H1 (cell line): ENCODE data around the gene ADM. TPM values are rescaled to one million over a fixed set of nuclear protein-coding genes. Genes with fewer than 3 reads are reported as not detected.
A peak's percentile ranks its signal among the peaks of the same experiment; 100 is the strongest.

Experiments
- BCL11A ChIP-seq, 2 experiments: IDR thresholded peaks; one replicate each; pipeline ENCODE4 v1.6.1; 2011; ENCODE audit warnings: low read depth in 2 of 2, low read length in 2 of 2, mild to moderate bottlenecking in 2 of 2
- CBX8 ChIP-seq: fragments of 300-800, 300-1000 bp; sonication (generic); IDR thresholded peaks from 2 replicates; pipeline ENCODE4 v1.7.1; 2016; ENCODE audit warnings: low read depth, low read length, borderline replicate concordance
- GTF2F1 ChIP-seq: IDR thresholded peaks from 2 replicates; pipeline ENCODE4 v1.6.1; 2012; ENCODE audit warnings: low read depth, low read length, improper control_type of control experiment, borderline replicate concordance
- KDM4A ChIP-seq: IDR thresholded peaks from one replicate; pipeline ENCODE4 v1.7.1; 2012; ENCODE audit warnings: low read depth, mild to moderate bottlenecking, moderate library complexity, low read length, inconsistent platforms; ENCODE audit not compliant: severe bottlenecking
- SIN3A ChIP-seq, 2 experiments: IDR thresholded peaks in 1 of 2; conservative IDR thresholded peaks in 1 of 2; 2 replicates each; pipeline ENCODE4 v1.6.1; 2011 to 2012; ENCODE audit warnings: low read length in 2 of 2, improper control_type of control experiment in 1 of 2, low read depth in 1 of 2, mild to moderate bottlenecking in 1 of 2
- SIX5 ChIP-seq: IDR thresholded peaks from 2 replicates; pipeline ENCODE4 v1.6.1; 2011; ENCODE audit warnings: mild to moderate bottlenecking, low read depth, low read length
- SRF ChIP-seq: IDR thresholded peaks from 2 replicates; pipeline ENCODE4 v1.6.1; 2011; ENCODE audit warnings: mild to moderate bottlenecking, low read depth, low read length, moderate library complexity
- polyA plus RNA-seq, 7 experiments: library from polyadenylated mRNA; depleted of rRNA in 3 of 7; stranded (reverse) in 5 of 7; unstranded in 2 of 7; fragments of >200 nt in 5 of 7; fragments of 200-250 nt in 2 of 7; gene quantifications; 1 replicate in 5 of 7; 2 replicates in 1 of 7; 4 replicates in 1 of 7; pipeline versions ENCODE4 v1.2.1 to v1.2.3, GENCODE V29; 2011 to 2013; ENCODE audit warnings: missing spikeins in 2 of 7, mixed read lengths in 2 of 7
- total RNA-seq: library from RNA; stranded (reverse); fragmentation: NEBNext Ultra II Directional; extraction: Animal tissue kit (Norgen Biotek cat#: 25700); gene quantifications from 2 replicates; pipeline ENCODE4 v1.2.1, GENCODE V29; 2021
- TF ChIP-seq, protein P1 (sequence below): fragments of 300-600 bp; sonication (generic); IDR thresholded peaks from 2 replicates; pipeline ENCODE4 v1.7.1; 2012; ENCODE audit warnings: low read length, moderate library complexity, mild to moderate bottlenecking, inconsistent platforms; ENCODE audit not compliant: insufficient replicate concordance
- TF ChIP-seq, protein P2 (sequence below): IDR thresholded peaks from 2 replicates; pipeline ENCODE4 v1.6.1; 2011; ENCODE audit warnings: low read depth, mild to moderate bottlenecking, low read length; ENCODE audit not compliant: insufficient read depth

Gene ADM
- total and polyA plus RNA-seq, 2 of the 8 experiments (the other 6 are each of a cell fraction or from before 2014, with no cell fraction given), result 94.1 to 95.6 TPM

DNA sequence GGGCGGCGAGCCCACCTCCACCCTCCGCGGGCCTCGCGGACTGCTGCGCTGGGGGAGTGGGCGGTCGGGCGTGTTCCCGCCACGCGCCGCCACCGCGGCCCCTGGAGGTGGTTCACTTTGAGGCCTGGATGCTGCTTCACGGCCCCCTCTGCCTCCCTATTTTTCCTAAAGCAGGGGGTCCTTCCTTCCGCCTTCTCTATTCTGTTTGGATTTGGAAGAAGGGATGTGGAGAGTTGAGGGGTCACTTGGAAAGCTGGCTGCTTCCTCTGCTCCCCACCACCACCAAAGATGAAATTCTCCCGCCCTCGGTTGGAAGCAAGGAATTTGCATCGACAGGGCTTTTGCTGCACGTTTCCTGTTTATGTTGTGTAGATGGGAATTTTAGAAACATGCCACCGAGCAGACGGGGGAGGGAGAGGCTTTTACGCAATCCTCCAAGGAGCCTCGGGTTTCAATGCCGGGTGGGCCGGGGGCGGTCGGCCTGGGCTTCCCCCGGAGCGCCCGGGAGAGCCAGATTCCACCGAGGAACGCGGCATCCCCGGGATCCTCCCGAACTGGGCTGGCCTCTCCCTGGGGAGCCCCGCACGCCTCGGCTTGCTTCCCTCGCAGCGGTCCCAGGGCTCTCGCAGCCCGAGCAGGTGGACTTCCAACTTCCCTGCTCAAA is 10.5 kb upstream of the ADM start (continued):
- TF ChIP-seq, protein P1, sequence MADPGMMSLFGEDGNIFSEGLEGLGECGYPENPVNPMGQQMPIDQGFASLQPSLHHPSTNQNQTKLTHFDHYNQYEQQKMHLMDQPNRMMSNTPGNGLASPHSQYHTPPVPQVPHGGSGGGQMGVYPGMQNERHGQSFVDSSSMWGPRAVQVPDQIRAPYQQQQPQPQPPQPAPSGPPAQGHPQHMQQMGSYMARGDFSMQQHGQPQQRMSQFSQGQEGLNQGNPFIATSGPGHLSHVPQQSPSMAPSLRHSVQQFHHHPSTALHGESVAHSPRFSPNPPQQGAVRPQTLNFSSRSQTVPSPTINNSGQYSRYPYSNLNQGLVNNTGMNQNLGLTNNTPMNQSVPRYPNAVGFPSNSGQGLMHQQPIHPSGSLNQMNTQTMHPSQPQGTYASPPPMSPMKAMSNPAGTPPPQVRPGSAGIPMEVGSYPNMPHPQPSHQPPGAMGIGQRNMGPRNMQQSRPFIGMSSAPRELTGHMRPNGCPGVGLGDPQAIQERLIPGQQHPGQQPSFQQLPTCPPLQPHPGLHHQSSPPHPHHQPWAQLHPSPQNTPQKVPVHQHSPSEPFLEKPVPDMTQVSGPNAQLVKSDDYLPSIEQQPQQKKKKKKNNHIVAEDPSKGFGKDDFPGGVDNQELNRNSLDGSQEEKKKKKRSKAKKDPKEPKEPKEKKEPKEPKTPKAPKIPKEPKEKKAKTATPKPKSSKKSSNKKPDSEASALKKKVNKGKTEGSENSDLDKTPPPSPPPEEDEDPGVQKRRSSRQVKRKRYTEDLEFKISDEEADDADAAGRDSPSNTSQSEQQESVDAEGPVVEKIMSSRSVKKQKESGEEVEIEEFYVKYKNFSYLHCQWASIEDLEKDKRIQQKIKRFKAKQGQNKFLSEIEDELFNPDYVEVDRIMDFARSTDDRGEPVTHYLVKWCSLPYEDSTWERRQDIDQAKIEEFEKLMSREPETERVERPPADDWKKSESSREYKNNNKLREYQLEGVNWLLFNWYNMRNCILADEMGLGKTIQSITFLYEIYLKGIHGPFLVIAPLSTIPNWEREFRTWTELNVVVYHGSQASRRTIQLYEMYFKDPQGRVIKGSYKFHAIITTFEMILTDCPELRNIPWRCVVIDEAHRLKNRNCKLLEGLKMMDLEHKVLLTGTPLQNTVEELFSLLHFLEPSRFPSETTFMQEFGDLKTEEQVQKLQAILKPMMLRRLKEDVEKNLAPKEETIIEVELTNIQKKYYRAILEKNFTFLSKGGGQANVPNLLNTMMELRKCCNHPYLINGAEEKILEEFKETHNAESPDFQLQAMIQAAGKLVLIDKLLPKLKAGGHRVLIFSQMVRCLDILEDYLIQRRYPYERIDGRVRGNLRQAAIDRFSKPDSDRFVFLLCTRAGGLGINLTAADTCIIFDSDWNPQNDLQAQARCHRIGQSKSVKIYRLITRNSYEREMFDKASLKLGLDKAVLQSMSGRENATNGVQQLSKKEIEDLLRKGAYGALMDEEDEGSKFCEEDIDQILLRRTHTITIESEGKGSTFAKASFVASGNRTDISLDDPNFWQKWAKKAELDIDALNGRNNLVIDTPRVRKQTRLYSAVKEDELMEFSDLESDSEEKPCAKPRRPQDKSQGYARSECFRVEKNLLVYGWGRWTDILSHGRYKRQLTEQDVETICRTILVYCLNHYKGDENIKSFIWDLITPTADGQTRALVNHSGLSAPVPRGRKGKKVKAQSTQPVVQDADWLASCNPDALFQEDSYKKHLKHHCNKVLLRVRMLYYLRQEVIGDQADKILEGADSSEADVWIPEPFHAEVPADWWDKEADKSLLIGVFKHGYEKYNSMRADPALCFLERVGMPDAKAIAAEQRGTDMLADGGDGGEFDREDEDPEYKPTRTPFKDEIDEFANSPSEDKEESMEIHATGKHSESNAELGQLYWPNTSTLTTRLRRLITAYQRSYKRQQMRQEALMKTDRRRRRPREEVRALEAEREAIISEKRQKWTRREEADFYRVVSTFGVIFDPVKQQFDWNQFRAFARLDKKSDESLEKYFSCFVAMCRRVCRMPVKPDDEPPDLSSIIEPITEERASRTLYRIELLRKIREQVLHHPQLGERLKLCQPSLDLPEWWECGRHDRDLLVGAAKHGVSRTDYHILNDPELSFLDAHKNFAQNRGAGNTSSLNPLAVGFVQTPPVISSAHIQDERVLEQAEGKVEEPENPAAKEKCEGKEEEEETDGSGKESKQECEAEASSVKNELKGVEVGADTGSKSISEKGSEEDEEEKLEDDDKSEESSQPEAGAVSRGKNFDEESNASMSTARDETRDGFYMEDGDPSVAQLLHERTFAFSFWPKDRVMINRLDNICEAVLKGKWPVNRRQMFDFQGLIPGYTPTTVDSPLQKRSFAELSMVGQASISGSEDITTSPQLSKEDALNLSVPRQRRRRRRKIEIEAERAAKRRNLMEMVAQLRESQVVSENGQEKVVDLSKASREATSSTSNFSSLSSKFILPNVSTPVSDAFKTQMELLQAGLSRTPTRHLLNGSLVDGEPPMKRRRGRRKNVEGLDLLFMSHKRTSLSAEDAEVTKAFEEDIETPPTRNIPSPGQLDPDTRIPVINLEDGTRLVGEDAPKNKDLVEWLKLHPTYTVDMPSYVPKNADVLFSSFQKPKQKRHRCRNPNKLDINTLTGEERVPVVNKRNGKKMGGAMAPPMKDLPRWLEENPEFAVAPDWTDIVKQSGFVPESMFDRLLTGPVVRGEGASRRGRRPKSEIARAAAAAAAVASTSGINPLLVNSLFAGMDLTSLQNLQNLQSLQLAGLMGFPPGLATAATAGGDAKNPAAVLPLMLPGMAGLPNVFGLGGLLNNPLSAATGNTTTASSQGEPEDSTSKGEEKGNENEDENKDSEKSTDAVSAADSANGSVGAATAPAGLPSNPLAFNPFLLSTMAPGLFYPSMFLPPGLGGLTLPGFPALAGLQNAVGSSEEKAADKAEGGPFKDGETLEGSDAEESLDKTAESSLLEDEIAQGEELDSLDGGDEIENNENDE, result no peak
- no peak for TF ChIP-seq SRF
- TF ChIP-seq, protein P2, sequence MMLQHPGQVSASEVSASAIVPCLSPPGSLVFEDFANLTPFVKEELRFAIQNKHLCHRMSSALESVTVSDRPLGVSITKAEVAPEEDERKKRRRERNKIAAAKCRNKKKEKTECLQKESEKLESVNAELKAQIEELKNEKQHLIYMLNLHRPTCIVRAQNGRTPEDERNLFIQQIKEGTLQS, result no peak
- TF ChIP-seq KDM4A, result peak; percentile 29
- no peak for TF ChIP-seq SIX5
- TF ChIP-seq BCL11A (IDR thresholded peaks at IDR 0.05; ENCODE audit: low read depth in 2 of 2, low read length in 2 of 2), result no peak
- TF ChIP-seq CBX8, result no peak
- TF ChIP-seq SIN3A (conservative IDR thresholded peaks at IDR 0.05 in 1 of 2, IDR thresholded peaks at IDR 0.05 in 1 of 2; ENCODE audit: low read depth in 1 of 2, low read length in 2 of 2), result no peak; a peak in 1 of 4 replicates
- no peak for TF ChIP-seq GTF2F1
